ENCODE data around the gene RGS8. TPM values are rescaled to one million over a fixed set of nuclear protein-coding genes. Genes with fewer than 3 reads are reported as not detected.

Gene RGS8
- polyA plus RNA-seq, 1 experiment = not detected

GRCh38 chr1:182672487-182672836 is 11.9 kb downstream of the RGS8 start:
- no peak for DNase-seq (ENCODE audit: low read depth, low spot score)
- Histone ChIP-seq H3K27ac (ENCODE audit: low read depth, low read length) (no peak overlapping the region), H3K27me3 (ENCODE audit: control insufficient read depth, insufficient read depth, low read length) (peaks cover 26% of the 10 kb centered on the region), H3K9me3 (ENCODE audit: control insufficient read depth, insufficient read depth, low read length) (no peaks in the 10 kb centered on the region; the same call in 1 of the 2 replicates), H3K4me3 (ENCODE audit: low read depth, low read length) (no peak overlapping the region)
- POLR2A ChIA-PET = no interaction called here
- no peak for TF ChIP-seq CTCF (IDR thresholded peaks at IDR 0.05; ENCODE audit: low read depth, low read length)
- CTCF ChIA-PET = no interaction called here

- no peak for DNase-seq (ENCODE audit: low read depth, low spot score)
- POLR2A ChIA-PET = interaction anchor here (0.6 kb wide), 1 partner anchor 29 kb away, joined by 3 read pairs; no protein-coding TSS in a partner anchor
- CTCF ChIA-PET = no interaction called here
- Histone ChIP-seq H3K9me3 (ENCODE audit: control insufficient read depth, insufficient read depth, low read length) (no peaks in the 10 kb centered on the region; the same call in 1 of the 2 replicates), H3K4me3 (ENCODE audit: low read depth, low read length) (no peak overlapping the region), H3K27ac (ENCODE audit: low read depth, low read length) (no peak overlapping the region), H3K27me3 (ENCODE audit: control insufficient read depth, insufficient read depth, low read length) (peaks cover 26% of the 10 kb centered on the region)
- TF ChIP-seq CTCF (IDR thresholded peaks at IDR 0.05; ENCODE audit: low read depth, low read length) = no peak
Measured at GRCh38 chr1:182671750-182672486, 12.5 kb downstream of the RGS8 start.

GRCh38 chr1:182670032-182670749 is 14.2 kb downstream of the RGS8 start:
- DNase-seq (ENCODE audit: low read depth, low spot score) = no peak
- no peak overlapping the region for H3K4me3 ChIP-seq (ENCODE audit: low read depth, low read length)
- ChIA-PET POLR2A (no interaction called here), CTCF (interaction anchor here (0.6 kb wide), 1 partner anchor 265 kb away, joined by 3 read pairs; no protein-coding TSS in a partner anchor)
- no peaks in the 10 kb centered on the region; the same call in 1 of the 2 replicates for H3K9me3 ChIP-seq (ENCODE audit: control insufficient read depth, insufficient read depth, low read length)
- peaks cover 21% of the 10 kb centered on the region for H3K27me3 ChIP-seq (ENCODE audit: control insufficient read depth, insufficient read depth, low read length)
- no peak for TF ChIP-seq CTCF (IDR thresholded peaks at IDR 0.05; ENCODE audit: low read depth, low read length)
- H3K27ac ChIP-seq (ENCODE audit: low read depth, low read length) = no peak overlapping the region

- ChIA-PET POLR2A (no interaction called here), CTCF (no interaction called here)
- H3K4me3 ChIP-seq (ENCODE audit: low read depth, low read length) = no peak overlapping the region
- TF ChIP-seq CTCF (IDR thresholded peaks at IDR 0.05; ENCODE audit: low read depth, low read length) = no peak
- no peak overlapping the region for H3K27ac ChIP-seq (ENCODE audit: low read depth, low read length)
- DNase-seq (ENCODE audit: low read depth, low spot score) = no peak
- H3K27me3 ChIP-seq (ENCODE audit: control insufficient read depth, insufficient read depth, low read length) = peaks cover 17% of the 10 kb centered on the region
- no peaks in the 10 kb centered on the region; the same call in 1 of the 2 replicates for H3K9me3 ChIP-seq (ENCODE audit: control insufficient read depth, insufficient read depth, low read length)
Measured at GRCh38 chr1:182669266-182669665, 15.1 kb downstream of the RGS8 start.

GRCh38 chr1:182668521-182669054 is 15.8 kb downstream of the RGS8 start:
- CTCF ChIA-PET = no interaction called here
- peaks cover 16% of the 10 kb centered on the region for H3K27me3 ChIP-seq (ENCODE audit: control insufficient read depth, insufficient read depth, low read length)
- H3K27ac ChIP-seq (ENCODE audit: low read depth, low read length) = no peak overlapping the region
- H3K9me3 ChIP-seq (ENCODE audit: control insufficient read depth, insufficient read depth, low read length) = no peaks in the 10 kb centered on the region; the same call in 1 of the 2 replicates
- H3K4me3 ChIP-seq (ENCODE audit: low read depth, low read length) = no peak overlapping the region
- no peak for TF ChIP-seq CTCF (IDR thresholded peaks at IDR 0.05; ENCODE audit: low read depth, low read length)
- POLR2A ChIA-PET = no interaction called here
- no peak for DNase-seq (ENCODE audit: low read depth, low spot score)
